Activated CD4-positive, alpha-beta T cell treated with anti-CD3 and anti-CD28 coated beads, Interleukin-2, amount 50 U/mL, for 4 hours (primary cell): ENCODE measurements around the gene MARCHF9.

Source experiments
- DNase-seq, 2 experiments: peaks; one replicate each; pipeline ENCODE4 v3.0.0-alpha.2; 2020

The MARCHF9 gene

DNA sequence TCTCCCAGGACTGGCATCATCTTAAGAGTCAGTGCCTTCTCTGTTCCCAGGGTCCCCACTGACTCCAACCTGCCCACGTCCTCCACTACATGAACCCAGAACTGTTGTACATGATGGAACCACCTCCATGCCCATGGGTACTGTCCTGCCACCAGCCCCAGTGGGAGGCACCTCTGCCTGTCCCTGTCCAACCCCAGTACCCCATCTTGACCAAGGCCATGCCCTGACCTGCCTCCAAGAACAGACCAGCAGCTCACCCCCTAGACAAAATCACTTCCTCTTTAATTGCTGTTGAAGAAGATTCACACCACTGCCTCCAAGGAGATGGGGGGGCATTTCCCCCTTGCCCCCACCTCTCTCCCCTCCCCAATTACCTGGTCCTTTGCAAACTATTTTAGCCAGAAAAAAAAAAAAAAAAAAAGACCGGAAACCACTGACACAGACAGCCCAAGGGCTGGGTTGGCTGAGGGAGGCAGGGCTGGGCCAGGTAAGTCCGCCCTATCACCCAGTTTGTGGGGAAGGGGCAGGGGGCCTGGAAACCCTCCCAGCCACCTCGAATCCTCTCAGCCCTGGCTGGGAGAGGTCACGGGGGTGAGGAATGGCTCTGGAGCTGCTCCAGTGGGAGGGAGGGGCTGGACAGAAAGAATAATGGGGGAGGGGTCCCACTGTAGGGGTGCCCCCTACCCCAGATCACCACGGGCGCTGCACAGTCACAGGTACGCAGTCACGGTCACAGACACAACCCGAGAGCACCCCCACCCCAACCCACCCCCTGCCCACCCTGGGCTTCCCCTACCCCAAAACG, 29.8 kb upstream of the MARCHF9 start:
- DNase-seq = no peak

DNA sequence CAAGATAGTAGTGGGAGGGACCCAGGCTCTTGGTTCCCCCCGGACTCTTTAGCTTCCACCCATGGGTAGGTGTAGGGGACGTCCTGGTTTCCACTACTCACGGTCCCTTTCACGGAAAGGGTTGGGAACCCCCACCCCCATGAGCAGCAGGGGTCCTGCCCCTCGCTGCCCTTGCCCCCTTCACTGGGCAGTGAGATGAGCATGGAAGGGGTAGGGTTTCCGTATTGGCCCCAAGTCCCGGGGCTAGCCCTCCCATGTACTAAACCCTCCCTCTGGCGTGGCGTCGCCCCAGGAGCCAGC, 29.1 kb upstream of the MARCHF9 start:
- DNase-seq = no peak

DNA sequence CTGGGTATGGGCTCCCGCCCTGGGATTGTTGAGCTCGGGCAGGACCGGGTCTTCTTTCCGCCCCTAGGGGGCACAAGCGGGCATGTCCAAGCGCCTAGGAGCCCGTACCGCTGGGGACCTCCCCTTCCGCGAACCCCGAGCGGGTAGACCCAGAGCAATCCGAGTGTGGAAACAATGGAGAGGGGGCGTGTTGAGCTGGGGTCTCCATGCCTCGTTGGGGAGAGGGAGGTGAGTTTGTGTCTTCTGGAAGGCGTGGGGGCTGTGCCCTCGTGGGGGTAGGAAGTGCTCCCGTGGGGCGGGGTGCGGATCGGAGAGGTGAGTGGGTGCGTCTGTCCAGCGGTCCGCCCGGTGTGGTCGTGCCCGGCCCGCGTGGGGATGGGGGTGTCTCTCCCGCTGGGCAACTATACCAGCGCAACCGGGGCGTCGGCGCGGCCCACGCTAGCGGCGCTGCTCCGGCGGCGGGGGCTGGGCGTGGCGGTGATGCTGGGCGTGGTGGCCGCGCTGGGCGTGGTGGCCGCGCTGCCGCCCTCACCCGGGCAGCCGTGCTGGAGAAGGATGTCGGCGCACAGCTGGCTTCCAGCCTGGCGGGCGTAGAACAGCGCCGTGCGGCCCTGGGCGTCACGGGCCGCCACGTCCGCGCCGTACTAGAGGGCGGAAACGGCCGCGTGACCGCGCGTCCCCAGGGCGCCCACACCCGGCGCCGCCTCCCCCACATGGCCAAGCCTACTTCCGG, 28.6 kb upstream of the MARCHF9 start:
- DNase-seq = no peak

DNA sequence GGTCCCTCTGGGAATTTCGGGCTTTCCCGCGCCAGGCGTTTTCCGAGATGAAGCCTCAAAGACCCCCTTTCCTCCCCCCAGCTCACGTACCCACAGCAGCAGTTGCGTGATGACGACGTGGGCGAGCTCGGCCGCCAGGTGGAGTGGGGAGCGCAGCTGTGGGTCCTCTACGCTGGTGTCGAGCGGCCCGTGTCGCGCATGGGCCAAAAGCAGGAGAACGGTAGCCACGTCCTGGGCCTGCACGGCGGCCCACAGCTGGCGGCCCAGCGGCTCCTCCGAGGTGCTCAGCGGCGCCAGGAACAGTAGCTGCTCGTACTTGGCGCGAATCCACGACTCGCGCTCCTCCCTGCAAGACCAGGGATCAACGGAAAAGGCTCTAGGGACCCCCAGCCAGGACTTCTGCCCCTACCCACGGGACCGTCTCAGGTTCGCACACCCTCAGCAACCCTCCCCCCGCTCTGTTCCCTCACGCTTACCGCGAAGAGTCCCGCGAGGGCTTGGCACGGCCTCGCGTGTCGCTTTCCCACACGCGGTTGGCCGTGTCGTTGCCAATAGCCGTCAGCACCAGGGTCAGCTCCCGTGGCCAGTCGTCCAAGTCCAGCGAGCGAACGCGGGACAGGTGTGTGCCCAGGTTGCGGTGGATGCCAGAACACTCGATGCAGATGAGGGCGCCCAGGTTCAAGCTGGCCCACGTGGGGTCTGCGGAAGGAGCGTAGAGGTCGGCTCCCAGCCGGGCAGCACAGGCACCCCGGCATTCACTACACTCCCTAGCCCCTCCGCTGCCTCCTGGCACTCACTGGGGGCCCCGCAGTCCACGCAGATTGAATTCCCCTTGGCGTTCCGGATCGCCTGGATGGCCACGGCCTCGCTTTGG, 27.8 kb upstream of the MARCHF9 start:
- no peak for DNase-seq

DNA sequence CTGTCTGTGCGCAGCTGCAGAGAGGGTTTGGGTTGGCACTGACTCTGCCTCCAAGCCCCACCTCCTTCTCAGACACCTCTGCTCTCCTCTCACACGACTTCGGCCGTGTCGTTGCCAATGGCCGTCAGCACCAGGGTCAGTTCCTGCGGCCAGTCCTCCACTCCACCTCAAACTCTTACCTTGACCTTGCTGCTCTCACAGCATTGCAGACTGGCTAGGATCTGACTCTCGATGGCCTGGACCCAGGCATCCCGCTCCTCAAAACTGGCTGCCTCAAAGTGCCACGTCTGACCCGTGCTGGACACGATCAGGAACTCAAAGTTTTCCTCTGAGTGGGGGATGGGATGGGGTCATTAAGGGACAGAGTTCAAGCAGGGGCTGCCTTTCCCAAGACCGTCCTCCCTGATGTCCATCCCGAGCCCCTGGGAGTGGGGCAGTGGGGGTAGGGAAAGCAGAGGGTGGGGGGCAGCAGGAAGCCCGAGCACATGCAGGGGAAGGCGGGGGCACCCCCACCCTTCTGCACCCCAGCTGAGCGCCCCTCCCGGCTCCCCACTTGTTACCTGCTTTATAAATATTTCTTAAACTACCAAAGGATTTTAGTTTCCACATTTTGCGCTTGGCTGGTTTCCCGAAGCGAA, 27.0 kb upstream of the MARCHF9 start:
- no peak for DNase-seq

DNA sequence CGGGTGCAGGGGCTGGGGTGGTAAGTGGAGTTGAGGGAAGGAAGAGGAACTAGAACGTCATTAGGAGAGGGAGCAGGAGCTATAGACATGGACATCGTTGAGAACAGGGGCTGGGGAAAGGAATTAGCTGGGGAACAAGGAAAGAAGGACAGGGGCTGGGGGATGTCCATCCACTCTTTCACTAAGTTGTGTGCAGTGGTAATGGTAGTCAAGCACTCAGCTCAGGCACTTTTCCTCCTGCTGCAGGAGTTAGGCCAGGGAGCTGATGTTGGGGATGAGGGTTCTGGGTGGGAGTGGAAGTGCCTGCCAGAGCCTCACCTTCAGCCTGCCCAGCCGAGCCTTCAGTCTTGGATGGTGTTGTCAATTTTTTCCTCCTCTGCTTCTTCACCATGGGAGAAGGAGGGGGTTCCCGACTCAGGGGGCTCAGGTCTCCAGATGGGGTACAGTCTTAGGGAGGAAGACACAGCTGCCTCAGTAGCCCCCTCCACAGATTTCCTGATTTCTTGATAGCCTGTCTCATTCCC, 25.5 kb upstream of the MARCHF9 start:
- no peak for DNase-seq

DNA sequence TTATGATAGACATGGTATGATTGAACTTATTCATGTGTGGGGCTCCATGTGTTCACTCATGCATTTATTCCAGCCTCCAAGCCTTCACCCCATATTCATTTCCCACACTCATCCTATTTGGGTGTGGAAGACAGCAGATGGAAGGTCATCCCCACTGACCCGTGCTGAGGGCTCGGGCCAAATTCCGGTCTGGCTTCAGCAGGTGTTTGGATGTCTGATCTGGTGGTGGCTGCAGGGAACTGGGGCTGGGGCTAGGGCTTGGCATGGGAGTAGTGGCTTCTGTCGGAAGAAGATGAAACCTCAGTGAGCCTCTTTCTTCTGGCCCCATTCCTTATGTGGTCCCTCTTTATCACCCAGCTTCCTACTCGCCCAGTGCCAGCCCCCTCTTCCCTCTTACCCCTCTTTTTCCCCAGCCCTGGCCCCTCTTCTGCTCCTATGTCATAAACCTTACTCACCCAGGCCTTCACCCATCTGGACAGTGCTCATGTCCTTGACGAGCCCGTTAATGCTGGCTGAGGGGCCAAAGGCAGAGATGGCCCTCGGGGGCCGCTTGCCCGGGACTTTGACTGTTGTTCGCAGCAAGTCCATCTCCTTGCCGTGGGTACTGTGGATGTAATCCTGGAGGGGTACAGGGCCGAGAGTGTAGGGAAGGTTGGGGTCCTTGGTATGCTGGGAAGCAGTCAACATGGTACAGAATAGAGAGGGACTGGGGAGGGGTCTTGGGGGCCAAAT, 24.4 kb upstream of the MARCHF9 start:
- no peak for DNase-seq

DNA sequence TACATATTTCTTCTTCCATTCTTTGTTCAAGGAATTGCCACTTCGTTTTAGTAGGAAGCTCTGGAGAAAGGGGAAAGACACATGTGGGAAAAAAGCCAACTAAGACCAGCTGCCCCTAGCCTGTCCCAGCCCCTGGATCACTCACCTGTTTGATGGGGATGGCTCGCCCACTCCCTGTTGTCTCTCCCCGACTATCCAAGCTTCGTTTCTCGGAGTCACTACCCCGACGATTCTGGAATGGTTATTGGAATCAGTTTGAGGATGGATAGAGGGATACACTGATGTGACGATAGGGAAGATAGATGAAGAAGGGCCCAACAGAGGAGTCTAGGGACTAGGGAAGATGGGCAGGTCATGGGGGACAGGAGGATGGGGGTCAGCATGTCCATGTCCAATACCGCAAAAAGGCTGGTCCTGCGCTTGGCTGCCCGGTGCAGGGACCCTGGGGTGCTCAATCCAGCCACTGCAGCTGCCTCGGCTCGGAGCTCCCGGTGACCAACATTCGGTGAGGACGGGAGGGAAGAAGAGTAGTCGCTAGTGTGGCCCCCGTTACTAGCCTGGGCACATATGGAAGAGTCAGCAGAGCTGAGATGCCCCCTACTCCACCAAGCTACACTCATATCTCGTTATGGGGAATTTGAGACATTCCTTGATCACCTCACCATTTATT, 23.4 kb upstream of the MARCHF9 start:
- DNase-seq = no peak

DNA sequence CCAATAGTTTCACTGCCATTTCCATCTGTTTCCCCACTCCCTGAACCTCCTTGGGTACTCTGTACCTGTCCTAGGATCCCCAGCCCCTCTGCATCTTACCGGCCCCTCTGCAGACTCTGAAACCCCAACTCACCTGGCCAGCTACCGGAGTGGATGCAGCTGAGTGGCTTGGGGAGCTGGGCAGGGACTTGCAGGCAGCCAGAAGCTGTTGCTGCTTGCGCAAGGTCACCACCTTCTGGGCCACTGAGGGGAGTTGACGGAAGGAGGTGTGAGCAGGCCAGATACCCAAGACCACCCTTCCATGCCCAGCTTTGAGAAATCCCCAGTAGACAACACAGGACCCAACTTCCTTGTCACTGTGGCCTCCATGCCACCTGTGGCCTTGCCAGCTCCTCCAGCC, 22.6 kb upstream of the MARCHF9 start:
- DNase-seq = no peak

DNA sequence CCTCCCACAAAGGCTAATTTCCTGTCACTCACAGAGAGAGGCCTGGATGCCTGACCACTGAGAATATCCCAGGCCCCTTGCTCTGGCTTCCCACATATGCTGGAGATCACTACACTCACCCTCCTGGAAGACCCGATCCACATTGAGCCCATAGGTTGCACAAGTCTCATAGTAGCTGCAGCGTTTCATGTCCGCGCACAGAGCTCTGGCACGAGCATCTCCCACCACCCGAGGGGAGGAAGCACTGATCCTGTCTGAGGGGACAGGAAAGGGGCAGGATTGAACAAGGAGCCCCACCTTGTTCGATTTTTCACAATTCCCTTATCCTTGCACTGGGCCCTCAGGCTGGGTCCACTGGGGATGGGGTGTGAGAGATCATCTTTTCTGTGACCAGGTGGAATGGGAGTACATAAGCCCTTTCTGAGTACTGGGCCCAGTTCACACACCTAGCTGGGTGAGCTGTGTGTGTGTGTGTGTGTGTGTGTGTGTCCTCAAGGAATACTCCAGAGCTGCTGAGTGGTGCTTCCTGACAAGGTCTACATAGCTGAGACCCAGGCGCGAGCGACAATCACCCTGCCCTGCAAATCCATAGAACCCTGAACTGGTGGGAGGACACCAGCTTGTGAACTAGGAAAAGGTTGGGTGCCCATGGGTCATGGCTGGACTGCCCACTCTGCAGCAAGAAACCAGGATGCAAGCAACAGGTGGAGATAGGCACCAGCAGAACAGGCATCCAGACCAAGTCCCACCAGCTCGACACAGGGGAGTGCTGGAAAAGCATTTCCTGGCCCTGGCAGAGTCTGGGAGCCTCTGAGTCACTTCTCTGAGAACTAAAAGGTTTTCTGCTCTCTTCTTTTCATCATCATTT, 21.9 kb upstream of the MARCHF9 start:
- DNase-seq = no peak

DNA sequence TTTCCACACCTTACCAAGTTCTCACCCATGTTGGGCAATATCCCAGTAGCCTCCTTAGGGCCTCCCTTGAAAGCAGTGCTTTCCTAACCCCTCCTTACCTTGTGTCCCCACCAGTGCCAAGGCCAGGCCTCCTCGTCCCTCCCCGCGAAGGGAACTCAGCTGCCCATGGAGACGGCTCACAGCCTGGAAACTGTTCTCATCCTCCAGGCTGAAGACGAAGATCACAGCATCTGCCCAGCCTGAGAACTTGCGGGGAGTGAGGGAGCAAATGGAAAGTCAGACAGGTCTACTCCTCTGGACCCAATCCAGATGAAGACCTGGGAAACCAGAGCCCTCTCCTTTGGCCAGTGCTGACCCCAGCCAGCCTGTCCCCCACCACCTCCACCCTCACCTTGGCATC, 21.0 kb upstream of the MARCHF9 start:
- DNase-seq = no peak

DNA sequence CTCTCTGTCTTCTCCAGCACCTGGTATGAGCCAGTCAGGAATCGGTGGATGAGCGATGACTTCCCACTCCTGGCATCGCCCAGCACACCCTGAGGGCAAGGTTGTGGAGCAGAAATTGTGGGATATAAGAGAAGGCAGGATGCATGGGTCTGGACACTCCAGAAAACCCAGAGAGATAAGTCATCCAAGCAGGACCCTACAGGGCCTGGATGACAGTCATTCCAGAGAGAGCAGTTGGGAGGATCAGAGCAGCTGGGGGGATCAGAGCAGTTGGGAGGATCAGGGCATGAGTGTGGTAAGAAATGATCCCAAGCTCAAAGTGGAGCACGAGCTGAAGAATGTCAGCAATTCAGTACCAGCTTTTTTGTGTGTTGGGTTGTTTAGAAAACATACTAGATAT, 20.3 kb upstream of the MARCHF9 start:
- DNase-seq = no peak

DNA sequence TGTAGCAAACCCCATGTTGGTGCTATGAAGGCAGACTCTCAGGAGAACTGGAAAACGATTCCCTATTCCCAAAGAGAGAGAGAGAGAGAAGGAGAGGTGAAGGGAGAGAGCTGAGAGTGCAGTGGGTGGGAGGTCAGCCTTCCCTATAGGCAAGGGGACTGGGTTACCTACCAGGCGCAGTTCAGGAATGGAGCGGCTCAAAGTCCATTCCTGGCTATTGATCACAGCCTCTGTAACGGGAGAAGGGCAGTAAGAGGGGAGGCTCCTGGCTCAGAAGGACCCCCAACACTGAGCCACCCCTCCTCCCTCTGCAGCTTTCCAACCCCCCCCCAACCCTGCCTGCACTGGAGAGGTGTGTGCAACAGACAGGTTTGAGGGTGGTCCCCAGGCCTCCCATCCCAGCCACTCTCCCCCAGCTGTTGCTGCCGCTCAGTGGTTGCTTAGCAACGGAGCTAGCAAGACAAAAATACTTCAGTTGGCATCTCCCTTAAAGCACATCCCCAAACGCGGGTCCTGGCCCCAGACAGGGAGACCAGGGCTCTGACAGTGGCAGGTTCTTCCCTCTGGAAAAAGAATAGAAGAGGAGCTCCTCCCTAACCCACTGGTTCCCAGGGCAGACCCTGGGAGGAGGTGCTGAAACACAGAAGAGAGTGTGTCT, 19.6 kb upstream of the MARCHF9 start:
- no peak for DNase-seq

DNA sequence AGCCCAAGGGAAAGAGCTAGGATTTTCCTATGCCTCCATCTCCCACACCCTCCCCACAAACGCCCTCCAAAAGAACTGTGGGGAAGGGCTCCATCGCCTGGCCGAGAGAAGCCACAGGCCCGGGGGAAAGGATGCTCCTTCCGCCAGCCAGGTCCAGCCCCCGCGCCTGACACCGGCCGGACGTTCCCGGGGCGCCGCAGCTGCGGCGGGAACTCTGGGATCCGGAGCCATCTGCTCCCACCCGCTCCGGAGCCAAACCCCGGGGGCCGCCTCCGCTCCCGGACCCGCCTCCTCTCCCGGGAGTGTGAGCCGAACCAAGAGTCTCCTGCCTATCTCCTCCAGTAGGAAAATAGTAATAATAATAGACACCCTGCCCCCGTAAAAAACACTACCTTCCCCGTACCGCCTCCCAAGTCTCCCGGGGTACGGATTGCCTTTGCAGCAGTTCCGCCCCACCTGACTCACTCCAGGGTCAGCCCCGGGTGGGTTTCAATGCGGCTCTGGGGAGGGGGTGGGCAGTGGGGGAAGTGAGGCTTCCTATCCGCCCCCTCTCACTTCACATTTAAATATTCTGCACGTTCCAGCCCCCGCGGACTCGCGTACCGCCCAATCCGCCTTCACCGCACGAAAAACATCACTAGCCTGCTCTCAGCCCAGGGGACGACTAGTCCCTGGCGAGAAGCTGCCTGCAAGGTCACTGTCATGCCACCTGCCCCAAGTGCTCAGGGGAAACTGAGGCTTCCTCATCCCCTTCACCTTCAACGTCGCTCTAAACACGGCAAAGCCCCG, 18.8 kb upstream of the MARCHF9 start:
- no peak for DNase-seq

DNA sequence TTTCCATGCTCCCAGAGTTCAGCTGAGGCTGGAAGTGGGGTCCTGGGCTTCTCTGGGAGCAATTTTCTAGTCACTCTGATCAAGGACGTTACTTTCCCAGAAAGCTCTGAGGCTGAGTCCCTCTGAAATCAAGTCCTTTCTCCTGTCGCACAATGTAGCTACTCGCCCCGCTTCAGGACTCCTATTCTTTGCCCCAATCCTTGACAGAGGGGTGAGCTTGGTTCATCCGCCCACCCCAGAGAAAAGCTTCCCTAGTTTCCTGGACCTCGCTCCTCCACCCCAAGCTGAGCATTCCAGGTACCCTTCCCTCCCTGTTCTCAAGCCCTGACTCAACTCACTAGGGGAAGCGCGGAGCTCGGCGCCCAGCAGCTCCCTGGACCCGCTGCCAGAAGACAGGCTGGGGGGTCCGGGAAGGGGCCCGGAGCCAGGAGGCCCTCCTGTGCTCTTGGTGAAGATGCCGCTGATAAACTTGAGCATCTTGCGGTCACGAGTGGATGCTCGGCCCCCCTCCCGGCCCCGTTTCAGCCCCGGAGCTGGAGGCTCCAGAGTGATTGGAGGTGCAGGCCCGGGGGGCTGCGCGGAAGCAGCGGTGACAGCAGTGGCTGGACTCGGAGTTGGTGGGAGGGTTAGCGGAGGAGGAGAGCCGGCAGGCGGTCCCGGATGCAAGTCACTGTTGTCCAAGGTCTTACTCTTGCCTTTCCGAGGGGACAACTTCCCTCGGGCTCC, 18.0 kb upstream of the MARCHF9 start:
- no peak for DNase-seq

DNA sequence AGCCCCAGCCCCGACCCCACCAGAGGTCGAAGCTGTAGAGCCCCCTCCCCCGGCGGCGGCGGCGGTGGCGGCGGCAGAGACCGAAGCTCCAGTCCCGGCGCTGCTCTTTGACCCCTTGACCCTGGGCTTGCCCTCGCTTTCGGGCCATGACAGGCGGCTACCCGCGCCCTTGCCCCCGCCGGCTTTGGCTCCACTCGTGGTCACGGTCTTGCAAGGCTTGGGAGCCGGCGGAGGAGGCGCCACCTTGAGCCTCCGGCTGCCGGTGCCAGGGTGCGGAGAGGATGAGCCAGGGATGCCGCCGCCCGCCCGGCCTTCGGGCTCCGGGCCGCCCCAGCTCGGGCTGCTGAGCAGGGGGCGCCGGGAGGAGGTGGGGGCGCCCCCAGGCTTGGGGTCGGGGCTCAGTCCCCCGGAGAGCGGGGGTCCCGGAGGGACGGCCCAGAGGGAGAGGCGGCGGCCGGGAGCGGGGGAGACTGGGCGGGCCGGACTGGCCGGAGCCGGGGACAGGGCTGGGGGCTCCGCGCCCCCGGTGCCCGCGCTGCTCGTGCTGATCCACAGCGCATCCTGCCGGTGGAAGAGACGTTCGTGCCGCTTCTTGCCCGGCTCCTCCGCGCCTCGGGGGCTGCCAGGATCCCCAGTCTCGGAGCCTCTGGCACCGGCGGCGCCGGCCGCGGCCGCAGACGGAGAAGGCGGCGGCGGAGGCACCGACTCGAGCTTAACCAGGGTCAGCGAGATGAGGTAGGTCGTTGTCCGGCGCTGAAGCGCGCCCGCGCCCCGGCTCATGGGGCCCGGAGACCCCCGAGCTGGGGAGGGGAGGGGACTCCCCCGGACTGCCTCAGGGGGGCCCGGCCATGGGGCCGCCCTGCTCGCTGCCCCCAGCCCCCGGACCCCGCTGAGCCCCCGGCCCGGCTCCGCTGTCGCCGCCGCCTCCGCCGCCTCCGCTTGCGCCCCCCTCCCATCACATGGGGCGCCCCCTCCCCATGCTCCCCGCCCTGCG, 17.1 kb upstream of the MARCHF9 start:
- DNase-seq = no peak

DNA sequence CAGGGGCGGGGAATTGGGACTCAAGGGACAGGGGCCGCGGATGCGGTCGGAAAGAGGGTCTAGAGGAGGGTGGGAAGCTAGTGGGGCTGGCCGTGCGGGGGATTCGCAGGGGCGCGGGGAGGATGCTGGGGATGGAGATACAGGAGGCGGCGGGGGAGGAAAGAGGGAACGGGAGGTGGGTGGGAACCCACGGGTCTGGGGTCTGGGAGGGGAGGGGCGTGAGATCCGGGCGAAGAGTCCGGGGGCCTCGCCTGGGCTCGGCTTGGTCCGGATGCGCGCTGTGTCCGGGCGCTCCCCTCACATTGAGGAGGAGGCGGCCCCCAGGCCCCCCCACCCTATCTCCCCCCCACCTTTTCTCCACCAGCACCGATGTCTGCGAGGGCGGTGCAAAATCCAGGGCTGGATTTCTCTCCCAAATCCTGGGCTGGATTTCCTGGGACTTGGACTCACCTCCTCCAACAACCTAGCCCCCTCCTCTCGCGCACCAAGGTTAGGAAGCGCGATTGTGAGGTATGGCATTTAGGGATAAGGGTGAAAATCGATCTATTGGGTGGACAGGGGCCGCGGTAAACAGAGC, 16.2 kb upstream of the MARCHF9 start, which contains the start of gene AGAP2:
TSS of gene AGAP2 (minus strand) at position 82 of the 577 bp plus-strand sequence. CDS start 496 bp downstream, outside the sequence.
- DNase-seq = no peak
